Natural killer cell treated with Interleukin-12 subunit alpha and Interleukin-12 subunit beta and Interleukin-15 and Interleukin-18, amount 100 ng/mL, for 72 hours (primary cell): ENCODE measurements around the gene SUSD1. TPM values are rescaled to one million over a fixed set of nuclear protein-coding genes. Genes with fewer than 3 reads are reported as not detected.
"Not testable (repeated sequence)": the region's sequence is repeated elsewhere in the genome, so short reads cannot be mapped to it uniquely, and the experiment has no call there.

Experiments
- ATAC-seq, 2 donors: fragments of 150-1000 bp; cut with Tn5 transposase in 1 of 2; sonication (Bioruptor Pico), chemical (Tn5 transposase) in 1 of 2; 2 replicates each; pipeline ENCODE4 v1.10.0; 2021
- DNase-seq: peaks from one replicate; pipeline ENCODE4 v3.0.0; 2022; ENCODE audit warnings: low spot score
- H3K27ac Mint-ChIP-seq, 2 donors: 1 replicate in 1 of 2; 2 replicates in 1 of 2; pipeline ENCODE4 v1.8.0; 2022; ENCODE audit warnings: mixed read lengths in 2 of 2, mild to moderate bottlenecking in 1 of 2, moderate library complexity in 1 of 2
- H3K27me3 Mint-ChIP-seq, 2 donors: 1 replicate in 1 of 2; 2 replicates in 1 of 2; pipeline ENCODE4 v1.8.0; 2022; ENCODE audit warnings: mixed read lengths in 2 of 2
- H3K36me3 Mint-ChIP-seq: one replicate; pipeline ENCODE4 v1.8.0; 2022; ENCODE audit warnings: mixed read lengths
- H3K4me1 Mint-ChIP-seq, 2 donors: 1 replicate in 1 of 2; 2 replicates in 1 of 2; pipeline ENCODE4 v1.8.0; 2022; ENCODE audit warnings: low read depth in 2 of 2, mixed read lengths in 2 of 2, mild to moderate bottlenecking in 1 of 2
- H3K4me3 Mint-ChIP-seq: one replicate; pipeline ENCODE4 v1.8.0; 2022; ENCODE audit warnings: mixed read lengths
- H3K9me3 Mint-ChIP-seq: 2 replicates; pipeline ENCODE4 v1.8.0; 2022; ENCODE audit warnings: mixed read lengths
- total RNA-seq, 2 donors: library from RNA; stranded (reverse); gene quantifications; one replicate each; pipeline ENCODE4 v1.2.3, GENCODE V29; 2022

SUSD1 gene
- total RNA-seq, 2 donors from 2014 or later = 20.0 to 23.4 TPM

GRCh38 chr9:112074250-112075008, 100.7 kb downstream of the SUSD1 start:
- peak; percentile 61 to 72 for ATAC-seq
- H3K4me1 Mint-ChIP-seq = peaks cover 27 to 32% of the 10 kb centered on the region in 2 donors

GRCh38 chr9:112073639-112074173, 101.4 kb downstream of the SUSD1 start:
- H3K36me3 Mint-ChIP-seq = not testable (repeated sequence)

More at GRCh38 chr9:112074250-112075008, 100.7 kb downstream of the SUSD1 start:
- H3K27ac Mint-ChIP-seq = peak overlapping the region; percentile 37 to 56
- no peaks in the 10 kb centered on the region for H3K36me3 Mint-ChIP-seq
- no peaks in the 10 kb centered on the region for H3K27me3 Mint-ChIP-seq
- no peaks in the 10 kb centered on the region for H3K9me3 Mint-ChIP-seq
- H3K4me3 Mint-ChIP-seq = peak overlapping the region; percentile 40
- DNase-seq = peak; percentile 68

DNA sequence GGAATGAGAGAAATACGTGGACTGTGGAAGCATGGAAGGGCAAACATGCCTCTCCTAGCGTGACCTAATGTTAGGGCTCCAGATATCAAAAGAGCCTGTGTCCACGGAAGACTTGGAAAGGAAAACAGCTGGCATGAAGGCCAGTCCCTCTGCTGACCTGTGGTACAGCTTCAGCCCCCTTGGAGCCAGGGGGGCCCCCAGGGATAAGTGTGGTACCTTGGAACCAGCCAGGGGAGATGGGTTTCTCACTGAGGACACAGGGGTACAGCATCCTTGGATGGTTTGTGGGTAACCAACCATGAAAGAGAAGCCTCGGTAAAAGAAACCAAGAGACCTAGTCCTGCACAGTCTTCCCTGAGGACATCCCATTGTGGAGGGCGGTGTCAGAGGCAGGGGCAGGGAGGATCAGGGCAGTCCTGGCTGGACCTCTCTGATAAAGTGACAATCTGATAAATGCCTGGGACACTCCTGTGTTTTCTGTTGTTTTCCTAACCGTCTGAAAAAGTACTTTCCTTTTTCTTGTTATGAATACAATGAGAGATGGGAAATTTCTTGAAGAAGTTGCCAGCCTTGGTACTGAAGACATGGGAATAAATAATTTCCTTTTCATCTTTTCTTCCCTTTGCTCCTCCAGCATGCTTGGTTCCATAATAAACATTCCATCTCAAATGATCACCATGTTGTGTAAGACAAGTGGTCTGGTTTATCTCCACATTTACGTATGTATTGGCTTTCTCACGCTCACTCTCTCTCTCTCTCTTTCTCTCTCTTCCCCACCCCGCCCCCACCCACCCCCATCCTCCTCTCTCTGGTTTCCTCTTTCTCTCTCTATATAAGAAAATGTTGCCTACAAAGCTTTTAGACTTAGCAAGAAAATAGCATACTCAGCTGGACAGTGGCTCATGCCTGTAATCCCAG, 102.1 kb downstream of the SUSD1 start:
- ATAC-seq = no peak
- Mint-ChIP-seq H3K9me3 (no peaks in the 10 kb centered on the region), H3K4me1 (peaks cover 29 to 35% of the 10 kb centered on the region in 2 donors), H3K27me3 (no peaks in the 10 kb centered on the region), H3K36me3 (peaks cover 4% of the 10 kb centered on the region), H3K27ac (no peak overlapping the region), H3K4me3 (no peak overlapping the region)
- no peak for DNase-seq

More at GRCh38 chr9:112073639-112074173, 101.4 kb downstream of the SUSD1 start:
- not testable (repeated sequence) for DNase-seq, H3K4me3 Mint-ChIP-seq, H3K9me3 Mint-ChIP-seq, ATAC-seq, H3K27me3 Mint-ChIP-seq
- Mint-ChIP-seq H3K27ac (peak overlapping the region in 1 of 2 donors; percentile 37), H3K4me1 (peaks cover 27 to 34% of the 10 kb centered on the region in 2 donors)

- ATAC-seq (no peak), DNase-seq (no peak)
- H3K27ac Mint-ChIP-seq = peak overlapping the region in 1 of 2 donors; percentile 56
- no peak overlapping the region for H3K4me3 Mint-ChIP-seq
- peaks cover 6% of the 10 kb centered on the region for H3K36me3 Mint-ChIP-seq
- H3K27me3 Mint-ChIP-seq = no peaks in the 10 kb centered on the region
- no peaks in the 10 kb centered on the region for H3K9me3 Mint-ChIP-seq
- peaks cover 9 to 17% of the 10 kb centered on the region in 2 donors for H3K4me1 Mint-ChIP-seq
These were observed 105.6 kb downstream of the SUSD1 start for GRCh38 chr9:112069318-112070169.

- H3K27me3 Mint-ChIP-seq = no peaks in the 10 kb centered on the region
- H3K4me1 Mint-ChIP-seq = peaks cover 27 to 28% of the 10 kb centered on the region in 2 donors
- H3K27ac Mint-ChIP-seq = no peak overlapping the region
- DNase-seq (no peak), ATAC-seq (no peak)
- H3K4me3 Mint-ChIP-seq = no peak overlapping the region
- peaks cover 21% of the 10 kb centered on the region for H3K36me3 Mint-ChIP-seq
- no peaks in the 10 kb centered on the region for H3K9me3 Mint-ChIP-seq
These were observed 109.1 kb downstream of the SUSD1 start for GRCh38 chr9:112065806-112066606.

- H3K4me1 Mint-ChIP-seq = peaks cover 29 to 33% of the 10 kb centered on the region in 2 donors
- H3K27me3 Mint-ChIP-seq = no peaks in the 10 kb centered on the region
- peaks cover 21% of the 10 kb centered on the region for H3K36me3 Mint-ChIP-seq
- H3K9me3 Mint-ChIP-seq = no peaks in the 10 kb centered on the region
- H3K4me3 Mint-ChIP-seq = no peak overlapping the region
- ATAC-seq = no peak
- H3K27ac Mint-ChIP-seq = peak overlapping the region in 1 of 2 donors; percentile 39
- DNase-seq = no peak
These were observed 110.2 kb downstream of the SUSD1 start for GRCh38 chr9:112064871-112065270.

GRCh38 chr9:112063586-112063985, 111.5 kb downstream of the SUSD1 start:
- H3K9me3 Mint-ChIP-seq = no peaks in the 10 kb centered on the region
- H3K36me3 Mint-ChIP-seq = peaks cover 21% of the 10 kb centered on the region
- peak overlapping the region in 1 of 2 donors; percentile 34 for H3K27ac Mint-ChIP-seq
- H3K4me3 Mint-ChIP-seq = no peak overlapping the region
- DNase-seq = no peak
- peaks cover 30 to 33% of the 10 kb centered on the region in 2 donors for H3K4me1 Mint-ChIP-seq
- ATAC-seq = no peak
- H3K27me3 Mint-ChIP-seq = no peaks in the 10 kb centered on the region

DNA sequence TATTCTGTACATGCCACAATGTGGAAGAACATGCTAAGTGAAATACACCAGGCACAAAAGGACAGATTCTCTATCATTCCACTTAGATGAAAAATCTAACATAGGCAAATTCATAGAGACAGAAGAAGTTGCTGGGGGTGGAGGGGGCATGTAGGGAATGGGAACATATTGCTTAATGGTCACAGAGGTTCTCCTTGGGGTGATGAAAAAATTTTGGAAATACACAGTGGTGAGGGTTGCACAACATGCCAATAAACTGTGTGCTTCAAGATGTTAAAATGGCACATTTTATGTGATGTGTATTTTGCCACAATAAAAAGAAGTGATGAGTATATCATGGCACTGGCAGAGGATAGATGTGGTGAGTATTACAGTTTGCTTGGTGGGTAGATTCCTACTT, 111.9 kb downstream of the SUSD1 start:
- no peaks in the 10 kb centered on the region for H3K9me3 Mint-ChIP-seq
- DNase-seq (no peak), ATAC-seq (no peak)
- peaks cover 30 to 32% of the 10 kb centered on the region in 2 donors for H3K4me1 Mint-ChIP-seq
- peaks cover 22% of the 10 kb centered on the region for H3K36me3 Mint-ChIP-seq
- peak overlapping the region; percentile 36 to 50 for H3K27ac Mint-ChIP-seq
- no peaks in the 10 kb centered on the region for H3K27me3 Mint-ChIP-seq
- no peak overlapping the region for H3K4me3 Mint-ChIP-seq

DNA sequence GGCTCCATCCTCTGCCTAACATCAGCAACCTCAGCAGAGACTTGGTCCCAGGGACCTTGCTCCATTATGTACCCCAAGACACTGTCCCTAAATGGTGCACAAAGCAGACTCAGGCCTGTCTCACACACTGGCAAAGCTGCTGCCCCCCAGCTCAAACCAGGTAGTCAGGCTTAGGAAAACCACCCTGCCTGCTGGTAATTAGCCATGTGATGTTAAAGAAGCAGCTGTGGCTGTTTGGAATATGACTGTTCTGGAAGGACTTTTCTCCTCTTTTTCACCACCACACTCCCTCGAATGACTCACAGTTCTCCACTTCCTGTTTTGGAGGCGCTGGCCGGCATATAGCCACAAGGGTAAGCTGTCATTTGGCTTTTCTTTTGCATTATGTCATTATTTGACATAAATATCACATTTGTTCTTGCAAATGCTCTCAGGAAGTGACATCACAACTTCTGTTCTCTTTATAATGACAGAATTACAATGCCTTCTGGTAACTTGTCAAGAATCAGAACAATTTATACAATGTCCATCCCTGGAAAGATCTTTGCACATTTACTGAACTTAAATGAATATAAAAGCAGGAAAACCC, 113.9 kb downstream of the SUSD1 start:
- ATAC-seq (peak; percentile 85 to 90), DNase-seq (peak; percentile 67)
- Mint-ChIP-seq H3K36me3 (peaks cover 28% of the 10 kb centered on the region), H3K27ac (peak overlapping the region; percentile 68 to 80), H3K4me3 (peak overlapping the region; percentile 55), H3K4me1 (peaks cover 30 to 35% of the 10 kb centered on the region in 2 donors), H3K9me3 (no peaks in the 10 kb centered on the region), H3K27me3 (no peaks in the 10 kb centered on the region)

DNA sequence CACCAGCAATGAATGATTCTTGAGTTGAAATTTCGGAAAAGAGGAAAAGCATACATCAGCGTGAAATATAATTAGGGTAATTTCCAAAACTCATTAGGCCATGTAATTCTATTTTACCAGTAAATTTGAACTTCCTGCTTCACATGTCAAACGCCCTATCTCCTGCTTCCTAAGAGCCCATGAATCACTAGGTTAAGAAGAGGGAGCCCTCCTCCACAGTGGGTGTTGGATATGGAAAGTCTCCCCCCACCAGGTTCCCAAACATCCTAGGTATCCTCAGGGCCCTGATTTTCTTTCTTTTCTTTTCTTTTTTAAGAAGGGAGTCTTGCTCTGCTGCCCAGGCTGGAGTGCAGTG, 115.2 kb downstream of the SUSD1 start:
- Mint-ChIP-seq H3K27ac (peak overlapping the region; percentile 68 to 80), H3K9me3 (no peaks in the 10 kb centered on the region), H3K4me1 (peaks cover 30 to 35% of the 10 kb centered on the region in 2 donors), H3K4me3 (no peak overlapping the region), H3K27me3 (no peaks in the 10 kb centered on the region), H3K36me3 (peaks cover 28% of the 10 kb centered on the region)
- ATAC-seq (no peak), DNase-seq (no peak)

DNA sequence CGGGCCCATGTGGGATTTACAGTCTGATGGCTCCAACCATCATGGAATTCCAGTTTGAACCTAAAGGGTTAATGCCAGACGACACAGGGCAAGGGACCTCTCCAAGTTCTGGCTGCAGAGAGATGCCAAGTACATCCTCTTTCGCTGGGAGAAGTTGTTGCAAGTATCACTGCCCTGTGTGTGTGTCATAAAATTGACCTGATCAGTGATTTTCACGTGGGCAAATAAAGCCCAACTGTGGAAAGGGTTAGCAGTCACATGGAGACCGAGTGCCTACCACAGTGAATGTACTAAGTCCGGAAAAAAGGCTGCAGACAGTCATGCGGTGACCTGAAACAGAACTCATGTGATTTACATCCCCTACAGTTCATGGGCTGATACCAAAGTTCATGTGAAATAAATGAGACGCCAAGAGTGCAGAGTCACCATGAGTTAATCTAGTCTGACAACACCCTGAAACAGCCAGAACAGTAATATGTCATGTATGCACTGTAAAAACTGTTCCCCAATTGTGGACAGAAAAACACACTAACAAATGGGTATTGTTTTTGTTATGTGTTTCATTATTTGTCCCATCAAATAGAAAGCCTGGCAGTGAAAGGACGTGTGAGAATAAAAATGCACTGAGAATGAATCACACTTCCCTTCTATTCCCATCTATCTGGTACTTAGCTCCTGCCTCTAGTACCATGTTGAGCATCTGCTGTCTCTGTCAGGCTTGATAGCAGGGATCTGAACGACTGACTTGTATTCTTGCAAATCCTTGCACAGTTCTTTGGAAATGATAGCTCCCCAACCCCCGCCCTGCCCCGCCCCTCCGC, 115.7 kb downstream of the SUSD1 start:
- peak overlapping the region in 1 of 2 donors; percentile 80 for H3K27ac Mint-ChIP-seq
- DNase-seq (no peak), ATAC-seq (no peak)
- H3K27me3 Mint-ChIP-seq = no peaks in the 10 kb centered on the region
- no peak overlapping the region for H3K4me3 Mint-ChIP-seq
- H3K4me1 Mint-ChIP-seq = peaks cover 30 to 35% of the 10 kb centered on the region in 2 donors
- H3K9me3 Mint-ChIP-seq = no peaks in the 10 kb centered on the region
- H3K36me3 Mint-ChIP-seq = peaks cover 28% of the 10 kb centered on the region
